Measurements from ENCODE around the gene NUPR1. TPM values are rescaled to one million over a fixed set of nuclear protein-coding genes. Genes with fewer than 3 reads are reported as not detected.

Gene NUPR1
- total RNA-seq, 1 donor from 2014 or later: 124 TPM

DNA sequence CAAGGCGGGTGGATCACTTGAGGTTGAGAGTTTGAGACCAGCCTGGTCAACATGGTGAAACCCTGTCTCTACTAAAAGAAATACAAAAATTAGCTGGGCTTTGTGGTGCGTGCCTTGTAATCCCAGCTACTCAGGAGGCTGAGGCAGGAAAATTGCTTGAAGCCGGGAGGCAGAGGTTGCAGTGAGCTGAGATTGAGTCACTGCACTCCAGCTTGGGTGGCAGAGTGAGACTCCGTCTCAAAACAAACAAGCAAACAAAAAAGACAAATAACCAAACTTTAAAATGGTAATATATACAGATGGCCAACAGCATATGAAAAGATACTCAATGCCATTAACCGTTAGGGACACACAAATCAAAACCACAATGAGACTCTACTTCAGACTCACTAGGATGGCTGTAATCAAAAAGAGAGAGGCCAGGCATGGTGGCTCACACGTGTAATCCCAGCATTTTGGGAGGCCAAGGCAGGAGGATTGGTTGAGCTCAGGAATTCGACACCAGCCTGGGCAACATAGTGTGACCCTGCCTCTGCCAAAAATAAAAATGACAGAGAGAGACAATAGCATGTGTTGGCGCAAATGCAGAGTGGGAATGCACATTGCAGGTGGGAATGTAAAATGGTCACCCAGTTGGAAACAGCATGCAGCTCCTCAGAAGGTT lies 36.8 kb upstream of the NUPR1 start:
- no peak overlapping the region for H3K4me3 Mint-ChIP-seq (ENCODE audit: unreplicated experiment)
- H3K36me3 Mint-ChIP-seq (ENCODE audit: unreplicated experiment): peaks cover 5% of the 10 kb centered on the region
- TF ChIP-seq, protein P1, sequence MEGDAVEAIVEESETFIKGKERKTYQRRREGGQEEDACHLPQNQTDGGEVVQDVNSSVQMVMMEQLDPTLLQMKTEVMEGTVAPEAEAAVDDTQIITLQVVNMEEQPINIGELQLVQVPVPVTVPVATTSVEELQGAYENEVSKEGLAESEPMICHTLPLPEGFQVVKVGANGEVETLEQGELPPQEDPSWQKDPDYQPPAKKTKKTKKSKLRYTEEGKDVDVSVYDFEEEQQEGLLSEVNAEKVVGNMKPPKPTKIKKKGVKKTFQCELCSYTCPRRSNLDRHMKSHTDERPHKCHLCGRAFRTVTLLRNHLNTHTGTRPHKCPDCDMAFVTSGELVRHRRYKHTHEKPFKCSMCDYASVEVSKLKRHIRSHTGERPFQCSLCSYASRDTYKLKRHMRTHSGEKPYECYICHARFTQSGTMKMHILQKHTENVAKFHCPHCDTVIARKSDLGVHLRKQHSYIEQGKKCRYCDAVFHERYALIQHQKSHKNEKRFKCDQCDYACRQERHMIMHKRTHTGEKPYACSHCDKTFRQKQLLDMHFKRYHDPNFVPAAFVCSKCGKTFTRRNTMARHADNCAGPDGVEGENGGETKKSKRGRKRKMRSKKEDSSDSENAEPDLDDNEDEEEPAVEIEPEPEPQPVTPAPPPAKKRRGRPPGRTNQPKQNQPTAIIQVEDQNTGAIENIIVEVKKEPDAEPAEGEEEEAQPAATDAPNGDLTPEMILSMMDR (IDR thresholded peaks at IDR 0.05): no peak
- peaks cover 10% of the 10 kb centered on the region for H3K4me1 Mint-ChIP-seq (ENCODE audit: unreplicated experiment)
- no peak for DNase-seq (ENCODE audit: extremely low spot score, unreplicated experiment)
- no peak overlapping the region for H3K27ac Mint-ChIP-seq (ENCODE audit: unreplicated experiment)
- H3K27me3 Mint-ChIP-seq (ENCODE audit: unreplicated experiment): no peaks in the 10 kb centered on the region
- no peaks in the 10 kb centered on the region for H3K9me3 Mint-ChIP-seq (ENCODE audit: unreplicated experiment)

DNA sequence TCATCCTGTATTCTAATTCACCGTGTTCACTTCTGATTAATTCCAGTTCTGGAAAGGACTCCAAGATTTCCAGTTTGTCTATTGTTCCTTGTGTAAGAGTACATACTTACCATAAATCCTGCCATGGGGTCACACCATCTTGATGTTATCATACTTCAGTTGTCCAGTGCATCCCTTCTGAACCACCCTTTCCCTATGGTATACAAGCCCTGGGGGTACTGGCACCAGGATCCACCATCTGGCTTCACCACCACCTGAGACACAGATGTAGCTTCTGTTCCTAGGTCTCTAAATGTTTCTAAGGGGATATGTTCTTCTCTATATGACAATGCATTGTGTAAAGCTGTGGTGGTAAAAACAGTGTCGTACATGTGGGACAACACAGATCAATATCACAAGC lies 36.2 kb upstream of the NUPR1 start:
- Mint-ChIP-seq H3K27me3 (ENCODE audit: unreplicated experiment) (no peaks in the 10 kb centered on the region), H3K9me3 (ENCODE audit: unreplicated experiment) (no peaks in the 10 kb centered on the region), H3K4me1 (ENCODE audit: unreplicated experiment) (peaks cover 10% of the 10 kb centered on the region), H3K27ac (ENCODE audit: unreplicated experiment) (no peak overlapping the region), H3K4me3 (ENCODE audit: unreplicated experiment) (no peak overlapping the region), H3K36me3 (ENCODE audit: unreplicated experiment) (peaks cover 5% of the 10 kb centered on the region)
- TF ChIP-seq, protein P1 (IDR thresholded peaks at IDR 0.05): no peak
- no peak for DNase-seq (ENCODE audit: extremely low spot score, unreplicated experiment)

DNA sequence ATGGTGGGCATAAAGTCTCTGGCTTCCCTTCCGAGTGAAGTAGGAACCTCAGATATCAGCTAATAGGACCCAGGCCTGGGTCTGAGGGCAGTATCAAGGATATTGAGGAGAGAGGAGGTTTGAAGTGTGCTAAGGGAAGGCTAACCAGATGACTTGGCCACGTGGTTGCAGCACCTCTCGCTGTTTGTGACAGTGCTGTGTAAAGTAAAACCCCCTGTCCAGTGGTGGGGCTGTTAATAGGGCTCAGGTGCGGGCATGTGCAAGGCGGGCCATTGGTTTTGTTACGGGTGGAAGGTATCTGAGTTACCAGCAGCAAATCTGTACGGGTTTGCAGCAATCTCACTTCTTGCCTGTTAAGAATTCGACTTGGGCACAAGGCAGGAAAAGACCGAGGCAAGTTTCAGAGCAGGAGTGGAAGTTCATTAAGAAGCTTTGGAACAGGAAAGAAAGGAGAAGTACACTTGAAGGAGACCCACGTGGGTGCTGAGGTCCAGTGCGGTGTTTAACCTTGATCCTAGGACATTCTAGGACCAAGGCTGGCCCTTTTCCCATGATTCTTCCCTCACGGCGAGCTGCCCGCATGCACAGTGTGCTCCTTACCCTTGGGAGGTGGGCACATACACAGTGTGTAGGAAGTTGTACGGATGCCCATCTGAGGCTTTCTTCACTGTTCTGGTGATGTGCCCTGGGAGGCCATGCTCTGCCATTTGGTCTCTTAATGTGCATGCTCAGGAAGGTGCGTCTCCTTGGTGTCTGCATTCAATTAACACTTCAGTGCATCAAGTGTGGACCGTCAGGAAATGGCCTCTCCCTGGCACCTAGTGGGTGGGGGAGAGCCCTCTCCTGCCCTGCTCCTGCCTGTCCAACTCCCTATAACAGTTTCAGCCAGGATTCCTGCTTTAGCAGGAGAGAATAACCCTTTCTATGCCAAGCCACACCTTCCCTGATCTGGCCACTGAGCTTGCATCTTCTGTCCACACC lies 35.3 kb upstream of the NUPR1 start:
- Mint-ChIP-seq H3K4me1 (ENCODE audit: unreplicated experiment) (peaks cover 10% of the 10 kb centered on the region), H3K9me3 (ENCODE audit: unreplicated experiment) (no peaks in the 10 kb centered on the region), H3K4me3 (ENCODE audit: unreplicated experiment) (no peak overlapping the region), H3K27me3 (ENCODE audit: unreplicated experiment) (no peaks in the 10 kb centered on the region), H3K36me3 (ENCODE audit: unreplicated experiment) (peaks cover 5% of the 10 kb centered on the region), H3K27ac (ENCODE audit: unreplicated experiment) (no peak overlapping the region)
- no peak for DNase-seq (ENCODE audit: extremely low spot score, unreplicated experiment)
- TF ChIP-seq, protein P1 (IDR thresholded peaks at IDR 0.05): no peak

DNA sequence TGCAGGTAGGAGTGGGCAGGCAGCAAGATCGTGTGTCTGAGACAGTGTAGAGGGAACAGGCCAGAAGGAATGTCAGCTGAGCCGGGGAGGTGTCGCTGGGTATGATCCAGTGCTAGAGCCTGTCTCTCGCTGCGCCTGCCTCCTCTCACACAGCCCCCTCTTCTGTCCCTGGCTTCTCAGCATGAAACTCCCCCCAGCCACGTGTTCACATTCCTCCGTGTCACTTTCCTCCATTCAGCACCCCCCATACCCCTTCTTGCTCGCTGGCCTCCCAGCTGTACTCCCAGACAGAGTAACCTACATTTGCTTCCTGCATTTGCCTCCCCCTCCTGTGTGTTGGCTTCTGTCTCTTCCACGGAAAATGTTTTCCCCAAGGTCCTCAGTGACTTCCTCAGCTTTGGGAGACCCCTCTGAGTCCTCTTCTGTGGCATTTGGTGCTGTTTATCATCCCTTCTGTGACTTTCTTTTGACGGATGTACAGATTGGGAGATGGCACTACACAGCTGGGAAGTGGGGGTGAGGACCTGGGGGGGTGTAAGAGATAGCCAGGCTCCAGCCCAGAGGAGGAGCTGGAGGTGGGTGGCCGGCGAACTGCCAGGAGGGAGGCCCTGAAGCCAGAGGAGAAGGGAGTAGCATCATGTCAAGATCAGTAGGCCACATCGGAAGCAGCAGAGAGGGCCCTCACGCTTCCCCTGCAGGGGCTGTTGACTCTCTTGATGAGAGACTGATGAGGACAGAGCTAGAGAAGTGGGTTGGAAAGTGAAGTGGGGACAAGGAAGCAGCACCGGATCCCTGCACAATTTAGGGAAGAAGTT lies 34.1 kb upstream of the NUPR1 start:
- peaks cover 2% of the 10 kb centered on the region for H3K36me3 Mint-ChIP-seq (ENCODE audit: unreplicated experiment)
- no peaks in the 10 kb centered on the region for H3K9me3 Mint-ChIP-seq (ENCODE audit: unreplicated experiment)
- TF ChIP-seq, protein P1 (IDR thresholded peaks at IDR 0.05): no peak
- peak overlapping the region; percentile 5 for H3K27ac Mint-ChIP-seq (ENCODE audit: unreplicated experiment)
- DNase-seq (ENCODE audit: extremely low spot score, unreplicated experiment): no peak
- H3K4me3 Mint-ChIP-seq (ENCODE audit: unreplicated experiment): no peak overlapping the region
- H3K4me1 Mint-ChIP-seq (ENCODE audit: unreplicated experiment): peaks cover 10% of the 10 kb centered on the region
- no peaks in the 10 kb centered on the region for H3K27me3 Mint-ChIP-seq (ENCODE audit: unreplicated experiment)
